Tibial nerve (tissue), 4 donors: ENCODE results near the gene DENND1A.

Experiments
- CTCF ChIP-seq, 5 experiments: fragments of 200-600 bp in 3 of 5; fragments of 450-650 bp in 2 of 5; sonication (generic) in 3 of 5; IDR thresholded peaks; one replicate each; pipeline ENCODE4 v1.5.1; 2016 to 2019; ENCODE audit warnings: antibody characterized with exemption in 5 of 5, mild to moderate bottlenecking in 3 of 5, moderate library complexity in 2 of 5
- EP300 ChIP-seq, 2 donors: sonication (generic); formaldehyde crosslinking; IDR thresholded peaks; one replicate each; pipeline ENCODE4 v1.6.1; 2017; ENCODE audit warnings: antibody characterized with exemption in 2 of 2, mild to moderate bottlenecking in 1 of 2
- POLR2A ChIP-seq, 2 donors: fragments of 450-650 bp; IDR thresholded peaks; one replicate each; pipeline ENCODE4 v1.6.1; 2017; ENCODE audit warnings: antibody characterized with exemption in 2 of 2, mild to moderate bottlenecking in 2 of 2, moderate library complexity in 2 of 2

GRCh38 chr9:123928533-123929176, 1.3 kb downstream of the DENND1A start:
- TF ChIP-seq CTCF (IDR thresholded peaks at IDR 0.05) (no peak), EP300 (IDR thresholded peaks at IDR 0.05) (no peak), POLR2A (IDR thresholded peaks at IDR 0.05) (no peak)
